GF-D8 (cell line): ENCODE results near the gene AGMO.

Experiments
- DNase-seq: peaks from one replicate; lab custom pipeline; 2025; lab: John Stamatoyannopoulos, UW

AGMO gene

DNA sequence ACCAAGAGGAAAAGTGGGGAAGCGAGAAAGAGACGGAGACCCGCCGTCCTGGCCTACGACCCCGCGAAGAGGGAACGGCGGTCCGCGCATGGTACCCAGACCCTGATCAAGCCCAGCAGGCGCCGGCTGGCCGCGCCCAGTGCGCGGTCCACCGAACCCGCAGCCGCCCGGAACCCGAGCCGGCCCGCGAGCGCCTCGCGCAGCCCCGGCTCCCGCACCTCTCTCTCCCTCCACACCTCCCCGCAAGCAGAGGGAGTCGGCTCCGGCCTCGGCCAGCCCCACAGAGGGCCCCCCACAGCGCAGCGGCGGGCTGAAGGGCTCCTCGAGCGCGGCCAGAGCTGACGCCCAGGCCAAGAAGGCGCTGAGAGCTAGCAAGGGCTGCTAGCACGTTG is 164.7 kb downstream of the AGMO start:
- DNase-seq, result no peak

DNA sequence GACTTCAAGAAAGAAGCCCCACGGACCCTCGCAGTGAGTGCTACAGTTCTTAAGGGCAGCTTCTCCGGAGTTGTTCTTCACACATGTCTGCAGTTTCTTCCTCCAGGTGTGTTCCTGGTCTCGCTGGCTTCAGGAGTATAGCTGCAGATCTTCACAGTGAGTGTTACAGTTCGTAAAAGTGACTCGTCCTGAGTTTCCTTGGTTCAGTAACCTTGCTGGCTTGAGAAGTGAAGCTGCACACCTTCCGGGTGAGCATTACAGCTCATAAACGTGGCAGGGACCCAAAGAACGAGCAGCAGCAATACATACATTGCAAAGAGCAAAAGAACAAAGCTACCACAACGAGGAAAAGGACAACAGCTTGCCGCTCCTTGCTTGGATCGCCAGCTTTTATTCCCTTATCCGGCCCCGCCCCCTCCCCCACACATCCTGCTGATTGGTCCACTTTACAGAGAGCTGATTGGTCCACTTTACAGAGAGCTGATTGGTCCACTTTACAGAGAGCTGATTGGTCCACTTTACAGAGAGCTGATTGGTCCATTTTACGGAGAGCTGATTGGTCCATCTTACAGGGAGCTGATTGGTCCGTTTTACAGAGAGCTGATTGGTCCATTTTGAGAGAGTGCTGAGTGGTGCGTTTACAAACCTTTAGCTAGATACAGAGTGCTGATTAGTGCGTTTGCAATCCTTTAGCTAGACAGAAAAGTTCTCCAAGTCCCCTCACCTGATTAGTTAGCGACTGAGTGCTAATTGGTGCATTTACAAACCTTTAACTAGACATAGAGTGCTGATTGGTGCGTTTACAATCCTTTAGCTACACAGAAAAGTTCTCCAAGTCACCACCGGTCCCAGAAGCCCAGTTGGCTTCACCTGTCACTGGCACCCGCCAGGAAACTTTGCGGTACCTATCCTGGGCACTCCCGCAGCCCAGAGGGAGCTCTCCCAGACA is 165.3 kb downstream of the AGMO start:
- DNase-seq, result no peak

DNA sequence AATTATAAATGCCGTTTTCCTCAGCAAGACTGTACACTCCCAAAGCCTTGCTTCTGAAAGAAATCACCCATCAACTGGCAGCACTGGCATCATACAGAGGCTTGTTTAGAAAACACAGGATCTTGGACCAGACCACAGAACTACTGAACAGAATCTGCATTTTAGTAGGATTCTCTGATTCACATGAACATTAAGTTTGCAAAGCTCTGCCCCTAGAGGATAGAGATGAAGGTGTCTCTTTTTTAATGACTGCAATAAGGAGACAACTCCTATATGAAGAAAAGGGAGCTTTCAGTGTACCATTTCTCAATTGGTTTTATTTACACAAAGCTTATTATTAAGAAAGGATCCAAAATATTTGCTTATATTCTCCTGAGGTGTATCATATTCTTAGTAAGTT is 172.7 kb downstream of the AGMO start:
- DNase-seq, result no peak

DNA sequence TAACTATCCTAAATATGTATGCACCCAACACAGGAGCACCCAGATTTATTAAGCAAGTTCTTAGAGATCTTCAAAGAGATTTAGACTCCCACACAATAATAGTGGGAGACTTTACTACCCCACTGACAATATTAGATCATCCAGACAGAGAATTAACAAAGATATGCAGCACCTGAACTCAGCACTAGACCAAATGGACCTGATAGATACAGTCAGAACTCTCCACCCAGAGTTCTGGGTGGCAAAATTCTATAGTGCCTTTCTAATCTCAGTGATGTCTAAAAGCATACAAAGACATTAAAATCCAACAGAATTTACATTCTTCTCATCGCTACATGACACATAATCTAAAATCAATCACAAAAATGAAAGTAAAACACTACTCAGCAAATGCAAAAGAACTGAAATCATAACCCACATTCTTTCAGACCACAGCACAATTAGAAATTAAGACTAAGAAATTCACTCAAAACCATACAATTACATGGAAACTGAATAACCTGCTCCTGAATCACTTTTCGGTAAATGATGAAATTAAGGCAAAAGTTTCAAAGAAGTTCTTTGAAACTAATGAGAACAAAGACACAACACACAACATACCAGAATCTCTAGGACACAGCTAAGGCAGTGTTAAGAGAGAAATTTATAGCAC is 183.2 kb downstream of the AGMO start:
- DNase-seq, result no peak

DNA sequence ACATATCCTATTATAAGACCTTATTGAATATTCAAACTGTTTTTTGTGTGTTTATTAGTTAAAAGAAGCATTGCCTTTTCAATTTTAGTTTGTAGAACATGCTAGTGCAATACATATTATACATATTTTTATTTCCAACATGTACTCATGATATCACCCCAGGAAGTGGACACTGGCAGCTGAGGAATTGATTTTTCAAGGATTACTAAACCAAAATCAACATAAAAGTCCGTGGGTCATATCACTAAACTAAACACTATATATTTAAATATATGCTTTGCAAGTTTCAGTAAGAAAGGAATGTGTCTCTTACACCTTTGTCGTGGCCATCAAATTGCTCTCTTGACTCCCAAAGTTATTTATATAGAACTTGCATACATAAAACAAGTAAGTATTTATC is 185.2 kb downstream of the AGMO start:
- no peak for DNase-seq

DNA sequence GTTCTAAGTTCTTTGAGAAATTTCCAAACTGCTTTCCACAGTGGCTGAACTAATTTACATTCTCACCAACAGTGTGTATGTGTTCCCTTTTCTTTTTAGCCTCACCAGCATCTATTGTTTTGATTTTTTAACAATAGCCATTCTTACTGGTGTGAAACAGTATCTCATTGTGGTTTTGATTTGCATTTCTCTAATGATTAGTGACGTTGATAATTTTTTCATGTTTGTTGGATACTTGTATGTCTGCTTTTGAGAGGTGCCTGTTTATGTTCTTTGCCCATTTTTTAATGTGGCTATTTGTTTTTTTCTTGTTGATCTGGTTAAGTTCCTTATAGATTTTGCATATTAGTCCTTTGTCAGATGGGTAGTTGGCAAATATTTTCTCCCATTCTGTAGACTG is 191.4 kb downstream of the AGMO start:
- DNase-seq, result no peak

DNA sequence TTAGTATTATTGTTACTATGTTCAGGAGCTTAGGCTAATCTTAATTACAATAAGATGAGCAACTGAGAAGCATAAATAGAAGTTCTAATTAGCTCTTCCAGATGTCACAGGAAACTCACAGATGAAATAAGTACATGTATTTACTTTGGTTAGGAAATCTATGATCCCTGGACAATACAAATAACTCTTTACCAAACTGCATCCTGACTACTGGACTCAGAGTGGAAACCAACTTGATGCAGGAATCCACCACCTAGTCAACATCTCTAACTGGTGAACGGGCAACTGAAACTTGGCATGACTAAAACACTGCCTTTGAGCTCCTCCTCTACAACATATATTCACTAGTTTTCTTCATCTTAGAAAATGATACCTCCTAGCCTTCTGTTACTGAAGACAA is 193.2 kb downstream of the AGMO start:
- DNase-seq, result no peak

DNA sequence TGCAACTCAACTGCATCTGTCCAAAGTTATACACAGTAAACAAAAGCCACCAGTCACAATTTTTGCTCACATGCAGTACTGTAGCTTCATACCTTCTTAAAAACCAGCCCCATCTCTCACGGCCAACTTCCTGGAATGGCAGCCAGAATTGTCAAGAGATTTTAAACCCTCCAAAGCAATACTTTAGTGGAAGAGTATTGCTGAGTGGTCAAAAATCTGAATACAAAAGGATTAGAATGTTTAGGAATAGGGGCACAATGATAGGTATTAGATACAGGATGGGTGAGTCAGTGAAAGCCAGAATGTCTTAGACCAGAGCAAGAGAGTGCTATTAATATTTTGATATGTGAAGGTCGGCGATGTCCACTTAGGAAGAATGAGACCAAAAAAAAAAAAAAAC is 193.9 kb downstream of the AGMO start:
- DNase-seq, result no peak

DNA sequence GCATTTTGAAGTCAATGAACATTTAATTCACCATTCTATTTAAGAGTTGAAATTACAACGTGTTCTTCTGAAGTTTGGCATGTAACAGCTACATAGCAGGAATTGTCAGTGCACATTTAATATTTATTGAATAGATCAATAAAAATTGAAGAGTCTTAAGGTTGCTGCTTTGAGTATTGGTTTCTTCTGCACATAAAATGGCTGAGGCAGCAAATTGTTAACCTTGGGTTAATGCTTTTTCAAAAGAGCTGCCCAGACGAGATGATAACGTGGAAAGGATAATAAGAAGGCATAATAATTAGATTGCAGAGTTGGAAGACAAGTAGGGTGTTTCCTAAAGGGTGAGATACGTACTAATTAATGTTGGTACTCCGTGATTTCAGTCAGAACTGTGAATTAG is 203.7 kb downstream of the AGMO start:
- no peak for DNase-seq

DNA sequence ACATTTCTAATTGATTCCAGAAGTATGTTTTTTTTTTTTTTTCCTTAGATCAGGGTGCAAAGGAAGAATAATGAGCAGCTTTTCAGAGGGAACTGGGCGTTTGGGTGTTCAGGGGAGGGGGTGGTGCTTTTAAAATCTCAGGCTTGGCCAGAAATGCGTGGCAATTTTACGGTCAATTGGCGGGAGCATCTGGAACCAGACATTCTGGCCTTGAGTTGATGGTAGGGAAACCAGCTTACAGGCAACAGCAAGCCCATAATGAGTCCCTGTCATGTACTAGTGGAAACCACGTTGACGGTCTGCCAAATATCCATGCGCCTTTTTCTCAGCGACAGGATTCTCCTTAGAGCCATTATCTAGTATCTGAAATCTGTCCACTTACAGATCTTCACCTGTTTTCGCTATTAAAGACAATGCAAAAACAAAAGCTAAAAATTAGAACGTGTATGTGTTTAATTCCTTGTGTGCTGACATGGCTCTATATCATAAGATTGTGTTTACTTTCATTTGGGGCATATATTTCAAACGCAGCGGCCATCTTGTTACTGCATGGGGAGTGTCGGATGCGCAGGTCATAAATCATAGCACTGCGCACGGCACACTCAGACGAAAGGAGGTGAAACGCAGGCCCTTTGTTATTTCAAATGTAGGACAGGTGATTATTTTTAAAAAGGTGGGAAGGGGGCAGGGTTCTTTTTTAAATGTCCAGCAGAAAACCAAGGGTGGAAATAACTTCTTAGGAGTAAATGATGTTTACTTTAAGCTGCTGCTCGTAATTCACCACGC is 209.2 kb downstream of the AGMO start:
- no peak for DNase-seq

DNA sequence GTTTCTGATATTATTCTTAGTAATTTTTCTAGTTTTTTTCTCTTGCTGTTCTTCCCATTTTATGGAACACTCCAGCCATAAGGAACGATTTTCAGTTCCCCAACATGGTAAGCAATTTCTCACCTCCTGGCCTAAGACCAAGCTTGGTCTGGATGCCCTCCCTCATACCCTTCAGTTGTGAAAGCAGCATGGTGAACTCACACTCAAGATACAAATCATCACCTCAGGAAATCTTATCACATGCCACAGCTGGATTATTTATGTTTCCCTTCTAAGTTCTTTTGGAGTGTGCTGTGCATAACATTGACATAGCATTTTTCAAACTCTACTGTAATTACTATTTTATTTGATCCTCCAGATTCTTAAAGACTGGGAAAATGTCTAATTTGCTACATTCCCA is 216.6 kb downstream of the AGMO start:
- no peak for DNase-seq

DNA sequence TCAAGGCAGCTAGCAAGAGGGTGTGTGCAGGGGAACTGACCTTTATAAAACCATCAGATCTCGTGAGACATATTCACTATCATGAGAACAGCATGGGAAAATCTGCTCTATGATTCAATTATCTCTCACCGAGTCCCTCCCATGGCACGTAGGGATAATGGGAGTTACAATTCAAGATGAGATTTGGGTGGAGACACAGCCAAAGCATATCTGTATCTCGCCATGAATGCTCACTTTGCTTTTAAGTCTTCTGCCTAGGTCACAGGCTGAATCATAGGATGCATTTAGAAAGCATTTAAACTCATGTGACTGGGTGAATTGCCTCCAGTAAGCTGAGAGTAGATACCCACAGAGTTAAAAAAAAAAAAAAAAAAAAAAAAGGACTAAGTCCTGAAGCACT is 220.0 kb downstream of the AGMO start:
- no peak for DNase-seq

DNA sequence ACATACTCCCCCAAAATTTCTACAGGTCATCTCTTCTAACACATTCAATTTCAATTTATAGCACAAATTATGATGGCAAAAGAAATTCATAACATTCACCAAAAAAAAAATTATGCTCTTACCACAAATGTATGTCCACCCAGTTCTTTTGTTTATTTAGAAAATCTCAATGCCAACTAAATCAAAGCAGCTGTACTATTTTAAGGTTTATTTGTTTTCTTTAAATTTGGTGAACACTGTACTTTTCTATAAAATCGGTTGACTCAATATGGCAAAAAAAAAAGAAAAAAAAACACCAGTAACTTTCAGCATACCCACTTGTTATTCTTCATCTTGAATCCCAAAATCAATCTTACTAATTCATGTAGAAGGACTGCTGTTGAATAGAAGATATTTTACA is 225.7 kb downstream of the AGMO start:
- DNase-seq, result no peak

DNA sequence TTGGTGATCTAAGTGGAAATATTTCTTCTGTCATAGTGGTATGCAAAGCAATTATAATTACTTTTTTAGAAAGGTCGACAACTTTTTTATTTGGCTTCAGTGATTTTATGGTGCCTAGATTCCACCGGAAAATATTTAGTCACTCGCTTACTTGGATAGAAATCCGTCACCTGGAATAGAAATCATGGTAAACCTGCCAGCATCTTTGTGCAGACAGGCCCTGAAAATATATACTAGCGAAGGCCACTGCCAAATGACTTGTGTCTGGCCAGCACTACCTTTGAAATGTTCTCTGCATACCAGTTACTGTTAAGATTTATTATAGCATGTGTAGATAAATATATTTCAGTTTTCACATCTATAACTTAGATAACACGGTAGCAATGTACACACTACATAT is 226.4 kb downstream of the AGMO start:
- DNase-seq, result no peak

DNA sequence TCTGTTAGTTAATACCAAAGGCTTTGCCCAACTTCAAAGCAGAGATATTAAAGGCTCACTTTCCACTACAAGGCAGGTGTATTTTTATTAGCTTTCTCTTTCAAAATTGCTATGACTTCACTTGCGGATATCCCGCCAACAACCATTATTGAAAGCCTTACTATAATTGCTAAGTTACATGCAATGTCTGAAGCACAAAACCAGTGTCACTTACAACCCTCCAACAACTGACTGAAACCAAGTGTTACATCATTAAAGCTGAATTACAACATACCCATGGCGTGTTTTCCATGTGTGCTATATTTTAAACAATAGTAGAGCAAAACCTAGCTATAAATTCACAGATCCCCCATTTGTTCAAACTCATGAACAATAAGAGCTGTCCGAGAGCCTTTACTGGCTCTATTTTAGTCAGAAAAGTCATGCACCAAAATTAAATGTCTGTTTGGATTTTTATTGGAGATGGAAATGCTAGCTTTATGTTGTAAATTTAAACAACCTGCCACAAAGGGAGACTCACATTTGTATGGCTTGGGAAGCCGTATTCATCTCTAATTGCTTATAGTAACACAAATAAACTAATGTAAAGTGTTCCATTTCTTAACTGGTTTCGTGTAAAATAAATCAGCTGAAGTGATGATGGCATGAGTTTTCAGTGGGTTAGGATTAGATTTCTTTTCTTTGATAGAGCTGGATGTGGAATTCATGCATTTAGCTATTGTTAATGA is 227.1 kb downstream of the AGMO start:
- DNase-seq, result no peak

DNA sequence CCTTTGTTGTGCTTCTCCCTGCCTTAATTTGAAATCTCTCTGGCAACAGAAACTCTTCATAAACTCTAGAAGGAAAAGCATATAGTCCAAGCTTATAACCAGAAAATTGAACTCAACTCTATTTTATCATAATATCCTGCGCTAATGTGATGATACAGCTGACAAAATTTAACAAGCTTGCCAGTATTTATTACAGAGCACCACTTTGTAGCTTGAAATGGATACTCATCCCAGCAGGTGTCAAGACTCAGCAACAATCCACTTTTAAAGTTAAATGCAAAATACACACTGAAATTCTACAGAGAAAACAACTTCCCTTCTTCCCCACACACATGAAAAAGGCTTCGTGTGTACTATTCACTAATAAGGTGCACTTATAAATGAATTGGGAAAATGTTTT is 228.9 kb downstream of the AGMO start:
- DNase-seq, result no peak

DNA sequence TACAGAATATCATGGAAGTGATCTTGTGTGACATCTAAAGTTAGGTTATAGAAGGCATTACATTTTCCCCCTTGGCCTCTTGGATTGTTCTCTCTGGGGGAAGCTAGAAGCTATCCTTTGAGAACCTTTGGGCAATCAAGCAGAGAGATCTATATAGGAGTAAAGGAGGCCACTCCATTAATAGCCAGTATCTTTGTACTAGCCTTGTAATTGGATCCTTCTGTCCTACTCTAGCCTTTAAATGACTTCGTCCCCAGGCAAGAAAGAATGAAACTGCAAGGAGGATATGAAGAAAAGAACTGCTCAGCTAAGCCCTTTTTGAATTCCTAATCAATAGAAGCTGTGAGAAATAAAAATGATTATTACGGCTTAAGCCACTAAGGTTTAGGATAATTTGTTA is 230.9 kb downstream of the AGMO start:
- no peak for DNase-seq

DNA sequence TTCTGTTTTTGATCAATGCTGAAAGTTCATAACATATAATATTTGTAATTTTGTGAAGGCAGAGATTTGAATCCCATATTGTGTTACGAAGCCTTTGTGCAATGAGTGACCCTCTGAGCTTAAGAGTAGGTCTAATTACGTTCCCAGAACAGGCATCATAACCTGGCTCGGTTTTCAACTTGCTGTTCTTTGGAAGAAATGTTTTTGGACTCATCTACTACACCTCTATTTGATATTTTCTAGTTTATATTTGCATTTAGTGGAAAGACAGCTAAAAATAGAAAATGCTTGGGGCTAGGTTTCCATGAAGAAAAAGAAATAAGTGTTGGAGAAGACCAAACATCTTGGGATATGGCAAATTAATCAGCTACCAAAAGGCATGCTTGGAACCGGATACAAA is 234.8 kb downstream of the AGMO start:
- DNase-seq, result no peak

DNA sequence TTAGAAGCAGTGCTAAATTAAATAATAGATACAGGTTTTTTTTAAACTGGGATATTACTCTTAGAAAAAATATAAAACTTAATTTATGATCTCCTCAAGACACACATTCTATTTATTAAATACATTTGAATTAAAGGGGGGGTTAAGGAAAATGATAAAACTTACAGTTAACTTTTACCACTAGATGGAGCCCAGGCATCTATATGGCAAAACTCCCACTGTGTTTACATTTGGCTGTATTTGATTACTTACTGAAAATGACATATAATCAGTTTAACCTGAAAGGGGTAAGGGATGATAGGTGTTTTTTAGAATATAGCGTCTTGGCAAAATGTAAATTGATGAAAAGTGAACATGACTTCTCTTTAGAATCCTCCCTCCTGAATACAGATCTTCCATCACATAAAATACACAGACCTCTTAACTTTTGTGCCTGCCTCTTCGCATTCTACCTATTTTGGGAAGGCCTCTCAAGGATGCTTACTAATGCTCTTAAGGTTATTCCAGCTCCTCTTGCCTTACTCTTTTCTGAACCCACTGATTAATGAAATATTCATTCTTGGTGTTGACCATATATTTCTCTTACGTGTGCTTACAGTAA is 235.7 kb downstream of the AGMO start:
- DNase-seq, result no peak

DNA sequence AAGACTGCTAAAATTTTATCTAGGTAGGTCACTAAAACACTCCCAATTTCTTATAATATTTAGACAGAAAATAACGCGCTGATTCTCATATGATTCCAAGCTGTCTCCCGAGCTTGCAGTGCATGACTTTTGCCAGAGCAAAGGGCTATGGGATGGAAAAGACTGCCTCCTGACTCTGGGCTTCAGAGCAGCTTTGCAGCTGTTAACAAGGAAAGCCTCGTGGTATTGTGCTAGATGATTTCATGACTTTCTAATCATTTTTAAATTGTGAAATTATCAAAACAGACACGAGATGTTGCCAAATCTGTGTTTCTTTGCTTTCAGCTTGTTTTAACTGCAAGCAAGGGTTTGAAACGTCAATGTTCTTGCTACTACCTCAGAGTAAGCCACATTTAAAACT is 238.3 kb downstream of the AGMO start:
- DNase-seq, result no peak

DNA sequence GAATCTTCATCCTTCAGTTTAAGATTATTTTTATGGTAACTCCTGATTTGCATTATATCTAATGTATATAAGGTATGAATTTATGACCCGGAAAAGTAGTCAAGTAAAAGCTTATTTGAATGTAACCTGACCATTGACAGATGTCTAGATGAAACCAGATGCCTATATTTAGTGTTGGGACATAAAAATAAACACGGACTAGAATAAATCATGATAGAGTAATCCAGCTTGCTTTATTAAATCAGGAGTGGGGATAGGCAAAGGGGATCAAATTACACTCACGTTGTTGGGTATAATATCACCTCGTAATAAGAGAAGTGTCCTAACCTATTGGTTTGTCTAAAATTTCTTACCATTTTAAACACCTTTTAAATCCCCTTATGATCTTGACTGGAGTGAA is 244.6 kb downstream of the AGMO start:
- DNase-seq, result no peak

DNA sequence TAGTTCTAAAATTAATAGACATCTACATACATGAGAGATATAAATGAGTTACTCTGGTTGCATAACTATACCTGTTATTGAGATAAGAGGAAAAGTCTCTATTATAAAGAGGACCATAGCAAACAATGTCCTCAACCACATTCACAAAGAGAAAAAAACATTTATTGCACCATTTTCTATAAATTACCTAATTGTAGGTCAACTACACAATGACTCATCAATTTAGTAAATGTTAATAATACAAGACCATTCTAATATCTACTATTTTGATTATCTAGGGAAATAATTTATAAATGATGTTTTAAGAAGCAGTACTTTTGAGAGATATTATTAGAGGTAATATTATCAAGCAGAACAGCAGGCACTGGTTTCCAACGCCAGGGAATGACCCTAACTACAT is 246.1 kb downstream of the AGMO start:
- DNase-seq, result no peak
